ENCODE results near the gene DMAP1. TPM values are rescaled to one million over a fixed set of nuclear protein-coding genes. Genes with fewer than 3 reads are reported as not detected.

DMAP1 gene
- polyA plus RNA-seq, 6 donors from 2014 or later, result 22.8 to 38.3 (median 33.8) TPM

DNA sequence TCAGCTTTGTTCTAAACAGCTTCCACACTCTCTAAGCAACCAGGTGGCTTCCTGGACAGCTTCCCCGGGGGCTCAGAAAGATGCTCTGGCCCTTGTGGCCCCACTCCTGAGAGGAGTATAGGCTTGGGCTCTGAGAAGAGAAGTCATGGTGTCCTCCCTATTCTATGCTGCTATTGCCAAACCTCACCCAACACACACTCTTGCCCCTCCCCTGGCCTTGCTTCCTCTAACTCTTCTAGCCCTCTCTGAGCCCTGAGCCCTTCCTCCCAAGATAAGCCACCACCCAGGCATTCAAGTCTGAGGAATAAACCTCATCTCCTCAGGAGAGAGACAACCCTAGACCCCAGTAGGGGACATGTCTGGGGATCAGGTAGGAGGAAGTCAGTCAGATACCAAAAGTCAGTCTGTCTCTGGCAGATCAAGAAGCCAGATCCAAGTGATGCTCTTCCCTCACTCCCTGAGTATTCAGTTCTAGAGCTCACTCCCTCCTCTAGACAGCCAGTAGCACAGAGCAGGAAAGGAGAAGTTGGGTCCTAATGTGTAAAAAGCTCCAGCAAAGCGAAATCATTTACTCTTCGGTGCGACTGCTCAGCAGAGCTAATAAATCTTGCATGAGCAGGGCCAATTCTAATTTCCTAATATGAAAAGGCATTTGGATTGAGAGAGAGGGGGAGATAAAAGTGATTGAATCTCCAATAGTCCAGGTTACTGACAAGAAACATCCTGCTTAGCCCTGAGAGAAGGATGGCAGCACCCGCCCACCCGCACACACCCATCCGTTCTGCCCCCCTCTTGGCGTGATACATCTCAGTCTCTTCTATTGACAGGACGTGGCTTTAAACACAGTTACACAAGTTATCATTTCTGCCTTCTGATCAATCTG, 50.5 kb downstream of the DMAP1 start:
- no peaks in the 10 kb centered on the region for H3K27me3 Mint-ChIP-seq
- peak overlapping the region in 2 of 6 donors; percentile 13 to 56 for H3K27ac Mint-ChIP-seq
- H3K9me3 Mint-ChIP-seq, result no peaks in the 10 kb centered on the region
- H3K4me3 Mint-ChIP-seq, result no peak overlapping the region
- H3K4me1 Mint-ChIP-seq, result peaks cover 12 to 24% (median 21%) of the 10 kb centered on the region in 3 donors
- no peak for ATAC-seq (ENCODE audit: low read depth in 2 of 2)
- DNase-seq, result no peak
- H3K36me3 Mint-ChIP-seq, result peaks cover 0 to 14% of the 10 kb centered on the region in 2 donors

DNA sequence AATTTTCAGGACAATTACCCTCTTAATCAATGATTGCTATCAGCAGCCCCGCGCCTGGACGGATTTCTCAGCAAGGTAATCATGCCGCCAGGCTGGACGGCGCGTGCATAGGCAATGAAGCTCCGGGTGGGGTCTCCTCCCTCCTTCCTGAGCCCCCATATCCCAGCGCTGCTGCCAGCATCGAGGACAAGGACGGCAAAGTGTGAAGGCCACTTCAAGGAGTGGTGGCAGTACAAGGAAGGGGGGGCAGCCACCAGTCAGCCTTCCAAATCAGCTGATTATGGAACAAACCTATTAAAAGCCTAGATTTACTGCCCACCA, 51.1 kb downstream of the DMAP1 start:
- peak overlapping the region in 1 of 6 donors; percentile 56 for H3K27ac Mint-ChIP-seq
- ATAC-seq (ENCODE audit: low read depth in 2 of 2), result no peak
- no peak overlapping the region for H3K4me3 Mint-ChIP-seq

DNA sequence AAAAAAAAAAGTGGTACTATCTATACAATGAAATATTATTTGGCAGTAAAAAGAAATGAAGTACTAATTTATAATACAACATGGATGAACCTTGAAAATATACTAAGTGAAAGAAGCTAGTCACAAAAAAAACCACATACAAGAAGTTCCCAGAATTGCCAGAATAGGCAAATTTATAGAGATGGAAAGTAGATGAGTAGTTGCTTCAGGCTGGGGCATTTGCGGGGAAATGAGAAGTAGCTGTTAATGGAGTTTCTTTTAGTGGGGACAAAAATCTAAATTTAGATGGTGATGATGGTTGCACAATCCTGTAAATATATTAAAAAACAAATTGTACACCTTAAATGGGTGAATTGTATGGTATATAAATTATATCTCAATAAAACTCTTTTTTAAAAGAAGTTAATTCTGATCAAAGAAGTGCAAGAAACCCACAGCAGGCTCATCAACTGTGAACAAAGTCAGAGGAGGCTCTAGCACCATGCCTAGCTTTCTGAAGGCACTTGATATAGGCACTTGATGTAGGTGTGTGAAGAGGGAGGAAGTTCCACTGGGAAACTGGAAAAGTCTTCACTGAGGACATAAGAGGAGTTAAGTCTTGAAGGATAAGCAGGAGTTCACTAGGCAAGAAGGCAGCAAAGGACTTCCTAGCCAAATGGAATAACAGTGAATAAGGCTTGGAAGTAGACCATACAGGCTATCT, 52.5 kb downstream of the DMAP1 start:
- no peaks in the 10 kb centered on the region for H3K9me3 Mint-ChIP-seq
- H3K27ac Mint-ChIP-seq, result no peak overlapping the region
- H3K27me3 Mint-ChIP-seq, result no peaks in the 10 kb centered on the region
- ATAC-seq (ENCODE audit: low read depth in 2 of 2) (no peak), DNase-seq (no peak)
- H3K4me1 Mint-ChIP-seq, result peaks cover 12 to 21% (median 17%) of the 10 kb centered on the region in 3 donors
- peaks cover 0 to 14% of the 10 kb centered on the region in 2 donors for H3K36me3 Mint-ChIP-seq
- H3K4me3 Mint-ChIP-seq, result no peak overlapping the region

More for the DNA sequence above, 51.1 kb downstream of the DMAP1 start:
- Mint-ChIP-seq H3K27me3 (no peaks in the 10 kb centered on the region), H3K4me1 (peaks cover 12 to 24% (median 21%) of the 10 kb centered on the region in 3 donors), H3K36me3 (peaks cover 0 to 14% of the 10 kb centered on the region in 2 donors), H3K9me3 (no peaks in the 10 kb centered on the region)
- DNase-seq, result no peak

DNA sequence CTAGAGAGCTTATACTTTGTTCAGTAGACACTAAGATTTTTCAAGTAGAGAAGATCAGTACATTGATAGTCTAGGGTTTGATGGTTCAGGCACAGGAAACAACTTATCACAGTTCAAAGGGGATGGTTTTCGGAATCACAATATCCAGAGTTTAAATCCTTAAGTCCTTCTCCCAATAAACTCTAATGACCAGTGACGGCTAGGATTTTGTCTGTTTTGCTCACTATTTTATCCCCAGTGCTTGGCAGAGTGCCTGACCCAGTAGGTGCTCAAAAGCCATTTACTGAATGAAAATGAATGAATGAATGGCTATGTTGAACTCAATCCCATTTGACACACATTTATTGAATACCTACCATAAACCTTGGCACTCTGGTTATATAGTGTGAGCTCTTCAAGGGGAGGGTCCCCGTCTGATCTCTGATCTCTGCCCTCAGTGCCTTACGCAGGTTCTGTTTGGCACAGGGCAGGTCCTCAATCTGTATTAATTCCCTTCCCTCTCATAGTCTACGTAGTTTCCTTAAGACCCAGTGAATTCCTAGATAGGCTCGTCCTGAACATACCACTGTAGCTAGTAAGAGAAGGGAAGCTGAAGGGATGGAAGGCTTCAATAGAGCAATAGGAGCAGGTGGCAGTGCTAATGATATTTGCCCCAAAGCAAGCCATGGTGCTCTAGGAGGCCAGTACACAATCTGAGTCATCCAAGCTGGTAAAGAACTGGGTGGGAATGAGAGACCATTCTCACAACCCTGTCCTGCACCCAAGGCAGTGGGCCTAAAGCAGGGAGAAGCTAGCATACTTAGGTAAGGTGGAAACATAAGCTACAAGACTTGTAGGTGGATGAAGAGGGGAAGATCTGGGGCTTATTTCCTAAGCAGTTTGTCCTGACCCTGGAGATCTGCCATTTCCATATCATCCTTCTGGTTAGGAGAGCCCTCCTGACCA, 53.4 kb downstream of the DMAP1 start:
- Mint-ChIP-seq H3K4me3 (no peak overlapping the region), H3K27ac (no peak overlapping the region)

DNA sequence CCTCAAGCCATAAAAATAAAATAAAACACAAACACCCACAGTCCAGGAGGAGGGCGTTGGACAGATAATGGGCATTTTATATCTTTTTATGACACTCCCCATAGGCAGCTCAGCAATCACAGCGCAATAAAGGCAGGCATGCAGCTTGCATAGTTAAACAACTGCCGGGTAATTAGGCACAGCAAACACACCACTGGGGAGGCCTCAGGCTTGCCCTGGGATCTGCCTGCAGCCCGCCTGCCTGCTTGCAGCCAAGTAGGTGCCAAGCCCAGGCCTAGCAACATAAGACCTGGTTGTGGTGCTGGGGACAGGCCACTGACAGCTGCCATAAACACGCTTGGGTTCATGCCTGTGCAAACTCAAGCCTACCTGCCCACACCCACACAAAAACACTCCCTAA, 54.2 kb downstream of the DMAP1 start:
- no peak overlapping the region for H3K4me3 Mint-ChIP-seq
- DNase-seq (no peak), ATAC-seq (ENCODE audit: low read depth in 2 of 2) (no peak)
- H3K9me3 Mint-ChIP-seq, result no peaks in the 10 kb centered on the region
- no peaks in the 10 kb centered on the region for H3K27me3 Mint-ChIP-seq
- H3K4me1 Mint-ChIP-seq, result peaks cover 6 to 17% (median 10%) of the 10 kb centered on the region in 3 donors
- no peaks in the 10 kb centered on the region for H3K36me3 Mint-ChIP-seq
- no peak overlapping the region for H3K27ac Mint-ChIP-seq

More for the DNA sequence above, 53.4 kb downstream of the DMAP1 start:
- Mint-ChIP-seq H3K36me3 (peaks cover 0 to 5% of the 10 kb centered on the region in 2 donors), H3K27me3 (no peaks in the 10 kb centered on the region), H3K9me3 (no peaks in the 10 kb centered on the region), H3K4me1 (peaks cover 12 to 22% (median 13%) of the 10 kb centered on the region in 3 donors)
- DNase-seq (no peak), ATAC-seq (ENCODE audit: low read depth in 2 of 2) (no peak)

DNA sequence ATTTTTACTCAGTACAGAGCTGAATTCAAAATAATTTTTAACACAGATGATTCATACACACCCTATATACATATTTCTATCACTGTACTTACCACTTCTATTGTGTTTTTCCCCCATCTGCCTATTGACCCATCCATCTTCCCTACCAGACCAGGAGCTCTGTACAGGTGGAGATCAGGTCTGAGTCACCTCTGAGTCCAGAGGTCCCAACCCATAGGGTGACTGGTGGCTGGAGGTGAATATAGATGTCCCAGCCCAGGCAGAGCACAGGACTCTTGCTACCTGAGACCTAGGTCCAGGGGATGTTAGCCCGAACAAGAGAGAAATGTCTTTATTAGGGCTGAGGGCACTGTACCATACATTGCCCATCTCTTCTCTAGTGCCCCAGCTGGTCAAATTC, 54.8 kb downstream of the DMAP1 start:
- H3K9me3 Mint-ChIP-seq, result no peaks in the 10 kb centered on the region
- no peak overlapping the region for H3K27ac Mint-ChIP-seq
- ATAC-seq (ENCODE audit: low read depth in 2 of 2) (no peak), DNase-seq (no peak)
- H3K4me3 Mint-ChIP-seq, result no peak overlapping the region
- H3K4me1 Mint-ChIP-seq, result peaks cover 5 to 17% (median 5%) of the 10 kb centered on the region in 3 donors
- H3K36me3 Mint-ChIP-seq, result no peaks in the 10 kb centered on the region
- no peaks in the 10 kb centered on the region for H3K27me3 Mint-ChIP-seq

Other genes with a start within 250 kb of the DMAP1 start
- 10 to 100 TPM; 23.4 to 58.5 (median 30.9) TPM for gene DPH2, start 243.5 kb upstream of the DMAP1 start, polyA plus RNA-seq (ENCODE audit: low read depth in 6 of 6)
- gene ATP6V0B, start 238.5 kb upstream of the DMAP1 start, polyA plus RNA-seq (ENCODE audit: low read depth in 6 of 6), result 100 to 1,000 TPM; 264 to 432 (median 286) TPM
- gene B4GALT2, start 234.3 kb upstream of the DMAP1 start, polyA plus RNA-seq (ENCODE audit: low read depth in 6 of 6), result 1 to 10 TPM in 1 of 6 donors, under 1 TPM in 4, not detected in 1; 0.16 to 1.6 (median 0.37) TPM
- 1 to 10 TPM in 5 of 6 donors, under 1 TPM in 1; 0.89 to 4.0 (median 2.0) TPM for gene CCDC24, start 221.9 kb upstream of the DMAP1 start, polyA plus RNA-seq (ENCODE audit: low read depth in 6 of 6)
- not detected for gene SLC6A9, start 182.0 kb upstream of the DMAP1 start, polyA plus RNA-seq (ENCODE audit: low read depth in 6 of 6)
- not detected for gene KLF17, start 94.7 kb upstream of the DMAP1 start, polyA plus RNA-seq (ENCODE audit: low read depth in 6 of 6)
- gene KLF18, start 71.8 kb upstream of the DMAP1 start, polyA plus RNA-seq (ENCODE audit: low read depth in 6 of 6), result not detected
- 10 to 100 TPM; 42.3 to 69.2 (median 47.9) TPM for gene ERI3, start 141.8 kb downstream of the DMAP1 start, polyA plus RNA-seq (ENCODE audit: low read depth in 6 of 6)
- gene RNF220, start 191.8 kb downstream of the DMAP1 start, polyA plus RNA-seq (ENCODE audit: low read depth in 6 of 6), result 100 to 1,000 TPM in 1 of 6 donors, 10 to 100 TPM in 5; 75.3 to 117 (median 82.4) TPM